H1 (cell line): ENCODE data around the gene IRAG1. TPM values are rescaled to one million over a fixed set of nuclear protein-coding genes. Genes with fewer than 3 reads are reported as not detected.

ENCODE experiments used
- CTCF ChIA-PET: fragments of 300-600 bp; sonication (Branson Sonifier 250); formaldehyde crosslinking; loops from one replicate; lab custom pipeline; 2021; ENCODE audit not compliant: partially characterized antibody; lab: Charles Lee
- POLR2A ChIA-PET: fragments of 300-600 bp; sonication (Branson Sonifier 250); formaldehyde crosslinking; loops from one replicate; lab custom pipeline; 2021; ENCODE audit warnings: inconsistent platforms; ENCODE audit not compliant: partially characterized antibody; lab: Charles Lee
- DNase-seq, 2 experiments: peaks; one replicate each; pipeline versions ENCODE4 v3.0.0 to v3.0.0-alpha.2; 2010 to 2022; ENCODE audit warnings: low spot score in 2 of 2, low read depth in 1 of 2, mixed read lengths in 1 of 2
- FAIRE-seq: peaks from 2 replicates; lab custom pipeline; 2011; peaks lifted over from hg19 to GRCh38; lab: Jason Lieb, UNC
- H2AFZ ChIP-seq: 2 replicates; pipeline ENCODE4 v1.8.1; 2012; ENCODE audit warnings: low read length, inconsistent platforms
- H2AK5ac ChIP-seq: 2 replicates; pipeline ENCODE4 v1.6.1; 2013; ENCODE audit warnings: low read depth, low read length
- H2BK120ac ChIP-seq: replicated peaks from 2 replicates; pipeline ENCODE3; 2013; ENCODE audit warnings: low read depth, low read length, inconsistent platforms
- H2BK12ac ChIP-seq: 2 replicates; pipeline ENCODE4 v1.6.1; 2013; ENCODE audit warnings: low read depth, low read length
- H2BK15ac ChIP-seq: 2 replicates; pipeline ENCODE4 v1.6.1; 2013; ENCODE audit warnings: low read length
- H2BK20ac ChIP-seq: 2 replicates; pipeline ENCODE4 v1.6.1; 2013; ENCODE audit warnings: low read length
- H2BK5ac ChIP-seq: 2 replicates; pipeline ENCODE4 v1.6.1; 2013; ENCODE audit warnings: low read depth, low read length
- H3K14ac ChIP-seq: 2 replicates; pipeline ENCODE4 v1.6.1; 2013; ENCODE audit warnings: inconsistent platforms; ENCODE audit not compliant: insufficient read length
- H3K18ac ChIP-seq: 2 replicates; pipeline ENCODE4 v1.6.1; 2013; ENCODE audit warnings: low read length; ENCODE audit errors: extremely low read depth
- H3K23ac ChIP-seq: 2 replicates; pipeline ENCODE4 v1.6.1; 2013; ENCODE audit warnings: inconsistent platforms; ENCODE audit not compliant: insufficient read length
- H3K23me2 ChIP-seq: 2 replicates; pipeline ENCODE4 v1.6.1; 2013; ENCODE audit warnings: low read depth, low read length
- H3K27ac ChIP-seq: 2 replicates; pipeline ENCODE4 v1.6.1; 2011; ENCODE audit warnings: low read depth, low read length, inconsistent platforms
- H3K27me3 ChIP-seq, 4 experiments: replicated peaks in 1 of 4; 1 replicate in 1 of 4; 2 replicates in 3 of 4; pipeline versions ENCODE4 v1.6.1 to v1.8.1; 2011 to 2013; ENCODE audit warnings: low read length in 3 of 4, mild to moderate bottlenecking in 3 of 4, inconsistent platforms in 2 of 4, mixed read lengths in 2 of 4, moderate library complexity in 1 of 4; ENCODE audit not compliant: control insufficient read depth in 3 of 4, insufficient read depth in 3 of 4; ENCODE audit errors: extremely low read depth in 1 of 4
- H3K36me3 ChIP-seq, 4 experiments: 2 replicates each; pipeline versions ENCODE4 v1.6.1 to v1.8.1; 2011 to 2013; ENCODE audit warnings: mild to moderate bottlenecking in 4 of 4, low read length in 3 of 4, moderate library complexity in 2 of 4, control low read depth in 1 of 4, inconsistent platforms in 1 of 4; ENCODE audit not compliant: insufficient read depth in 4 of 4, control insufficient read depth in 2 of 4
- H3K4ac ChIP-seq: replicated peaks from 2 replicates; pipeline ENCODE3; 2013; ENCODE audit warnings: low read length, low read depth, mixed read lengths, inconsistent platforms; ENCODE audit not compliant: insufficient read length
- H3K4me1 ChIP-seq, 4 experiments: replicated peaks in 1 of 4; 1 replicate in 1 of 4; 2 replicates in 3 of 4; pipeline versions ENCODE4 v1.6.1 to v1.8.1; 2011 to 2013; ENCODE audit warnings: low read length in 3 of 4, inconsistent platforms in 2 of 4, mixed read lengths in 1 of 4; ENCODE audit not compliant: insufficient read depth in 4 of 4, control insufficient read depth in 3 of 4
- H3K4me2 ChIP-seq, 2 experiments: 2 replicates each; pipeline versions ENCODE4 v1.6.1 to v1.8.1; 2011 to 2013; ENCODE audit warnings: low read depth in 2 of 2, low read length in 2 of 2, control low read depth in 1 of 2, inconsistent platforms in 1 of 2, mild to moderate bottlenecking in 1 of 2; ENCODE audit not compliant: insufficient read depth in 1 of 2
- H3K4me3 ChIP-seq, 4 experiments: fragments of 200-600, 300-600 bp in 1 of 4; sonication (generic), shearing (Covaris generic), sonication (Bioruptor Twin) in 1 of 4; 2 replicates each; pipeline versions ENCODE4 v1.5.1 to v1.8.1; 2011 to 2016; ENCODE audit warnings: low read length in 4 of 4, low read depth in 3 of 4, control low read depth in 2 of 4, inconsistent platforms in 2 of 4, mild to moderate bottlenecking in 2 of 4, mixed read lengths in 1 of 4, moderate library complexity in 1 of 4; ENCODE audit not compliant: insufficient read depth in 2 of 4; ENCODE audit errors: extremely low read depth in 1 of 4
- H3K56ac ChIP-seq: replicated peaks from 2 replicates; pipeline ENCODE3; 2013; ENCODE audit warnings: low read depth, mild to moderate bottlenecking, mixed read lengths, low read length, inconsistent platforms; ENCODE audit not compliant: insufficient read length
- H3K79me1 ChIP-seq: 2 replicates; pipeline ENCODE4 v1.6.1; 2013; ENCODE audit warnings: low read depth, low read length, control low read depth
- H3K79me2 ChIP-seq, 2 experiments: 2 replicates each; pipeline versions ENCODE4 v1.6.1 to v1.8.1; 2012 to 2013; ENCODE audit warnings: low read length in 2 of 2, mild to moderate bottlenecking in 2 of 2, inconsistent platforms in 1 of 2; ENCODE audit not compliant: insufficient read depth in 2 of 2, control insufficient read depth in 1 of 2
- H3K9ac ChIP-seq, 4 experiments: replicated peaks in 1 of 4; 1 replicate in 1 of 4; 2 replicates in 3 of 4; pipeline versions ENCODE4 v1.6.1 to v1.8.1; 2011 to 2013; ENCODE audit warnings: low read depth in 3 of 4, low read length in 3 of 4, control low read depth in 2 of 4, mild to moderate bottlenecking in 2 of 4, moderate library complexity in 2 of 4, inconsistent platforms in 1 of 4; ENCODE audit errors: extremely low read depth in 1 of 4
- H3K9me3 ChIP-seq, 2 experiments: 2 replicates each; pipeline versions ENCODE4 v1.6.1 to v1.8.1; 2012 to 2013; ENCODE audit warnings: mild to moderate bottlenecking in 2 of 2, moderate library complexity in 2 of 2, control low read depth in 1 of 2, inconsistent platforms in 1 of 2, low read depth in 1 of 2, low read length in 1 of 2, mixed read lengths in 1 of 2; ENCODE audit not compliant: insufficient read depth in 2 of 2
- H4K20me1 ChIP-seq, 2 experiments: replicated peaks in 1 of 2; 2 replicates each; pipeline versions ENCODE3 to v1.8.1; 2011 to 2013; ENCODE audit warnings: inconsistent platforms in 2 of 2, low read length in 2 of 2, mild to moderate bottlenecking in 1 of 2; ENCODE audit not compliant: insufficient read depth in 2 of 2, control insufficient read depth in 1 of 2
- H4K5ac ChIP-seq: 2 replicates; pipeline ENCODE4 v1.6.1; 2013; ENCODE audit warnings: low read length, low read depth, mixed read lengths, inconsistent platforms; ENCODE audit not compliant: insufficient read length
- H4K8ac ChIP-seq: 2 replicates; pipeline ENCODE4 v1.8.0; 2013; ENCODE audit warnings: mild to moderate bottlenecking, moderate library complexity, low read length, inconsistent platforms; ENCODE audit not compliant: insufficient read depth; ENCODE audit errors: extremely low read depth
- H4K91ac ChIP-seq: replicated peaks from 2 replicates; pipeline ENCODE3; 2013; ENCODE audit warnings: low read length, mixed read lengths, inconsistent platforms; ENCODE audit not compliant: insufficient read length
- EZH2 ChIP-seq: fragments of 200-600 bp; sonication (generic); IDR thresholded peaks from 2 replicates; pipeline ENCODE4 v1.7.1; 2012; ENCODE audit warnings: low read depth, mild to moderate bottlenecking, moderate library complexity, low read length, inconsistent platforms; ENCODE audit not compliant: severe bottlenecking
- WGBS, 2 experiments: shearing (Covaris generic) in 1 of 2; methylation state at CpG; one replicate each; pipeline versions ENCODE4 v1.1.6 to v1.1.7; 2013 to 2015; ENCODE audit warnings: low lambda C conversion rate in 2 of 2, mixed read lengths in 2 of 2, inconsistent platforms in 1 of 2, low coverage in 1 of 2, missing lambda C conversion rate in 1 of 2; ENCODE audit not compliant: insufficient replicate concordance in 2 of 2, insufficient coverage in 1 of 2, insufficient read length in 1 of 2; ENCODE audit errors: extremely low coverage in 1 of 2, missing lambda C conversion rate in 1 of 2; 5-methylcytosine and 5-hydroxymethylcytosine counted together
- polyA plus RNA-seq, 7 experiments: library from polyadenylated mRNA; depleted of rRNA in 3 of 7; stranded (reverse) in 5 of 7; unstranded in 2 of 7; fragments of >200 nt in 5 of 7; fragments of 200-250 nt in 2 of 7; gene quantifications; 1 replicate in 5 of 7; 2 replicates in 1 of 7; 4 replicates in 1 of 7; pipeline versions ENCODE4 v1.2.1 to v1.2.3, GENCODE V29; 2011 to 2013; ENCODE audit warnings: missing spikeins in 2 of 7, mixed read lengths in 2 of 7
- total RNA-seq: library from RNA; stranded (reverse); fragmentation: NEBNext Ultra II Directional; extraction: Animal tissue kit (Norgen Biotek cat#: 25700); gene quantifications from 2 replicates; pipeline ENCODE4 v1.2.1, GENCODE V29; 2021
- TF ChIP-seq, protein P1 (sequence below), 3 experiments: IDR thresholded peaks; 1 replicate in 2 of 3; 2 replicates in 1 of 3; pipeline versions ENCODE4 v1.5.1 to v1.6.1; 2011; ENCODE audit warnings: low read length in 3 of 3, mild to moderate bottlenecking in 3 of 3, inconsistent platforms in 2 of 3, low read depth in 1 of 3, moderate library complexity in 1 of 3; ENCODE audit not compliant: insufficient read depth in 1 of 3; ENCODE audit errors: control extremely low read depth in 1 of 3

The IRAG1 gene
- total and polyA plus RNA-seq, 2 of the 8 experiments (the other 6 are each of a cell fraction or from before 2014, with no cell fraction given) = 1.8 to 2.7 TPM

DNA sequence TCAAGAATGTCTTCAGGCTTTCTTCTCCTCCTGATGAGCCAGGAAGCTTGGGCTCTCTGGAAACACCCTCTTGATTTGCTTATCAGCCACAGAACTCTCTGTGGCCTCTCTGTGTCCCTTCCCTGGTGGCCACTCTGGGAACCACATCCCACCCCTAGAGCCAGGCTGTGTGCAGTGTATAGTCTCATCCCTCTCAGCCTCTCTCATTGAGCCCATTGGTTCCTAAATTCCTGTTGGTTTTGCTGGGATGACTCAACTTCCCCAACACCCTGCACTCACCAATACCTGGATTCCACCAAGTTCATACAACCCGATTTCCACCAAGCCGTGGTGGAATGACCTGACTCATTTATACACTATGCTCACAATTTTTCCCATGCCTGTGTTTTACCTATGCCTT, 5.2 kb downstream of the IRAG1 start:
- no peak overlapping the region for H4K8ac ChIP-seq
- no peaks in the 10 kb centered on the region for H4K20me1 ChIP-seq
- no peak overlapping the region for H3K4me3 ChIP-seq
- FAIRE-seq = no peak
- no peaks in the 10 kb centered on the region for H3K79me2 ChIP-seq
- no peak overlapping the region for H2BK5ac ChIP-seq
- H2AFZ ChIP-seq = no peak overlapping the region
- H3K4me1 ChIP-seq = 0 out of 7 replicates have a peak, but pooled peaks cover 0 to 5% (median 0%) of the 10 kb centered on the region in 4 experiments
- no peak overlapping the region for H3K14ac ChIP-seq
- H3K4ac ChIP-seq = no peak overlapping the region
- no peaks in the 10 kb centered on the region for H3K9me3 ChIP-seq
- no peaks in the 10 kb centered on the region for H3K23me2 ChIP-seq
- H2BK15ac ChIP-seq = no peak overlapping the region
- H3K36me3 ChIP-seq = no peaks in the 10 kb centered on the region
- H2AK5ac ChIP-seq = no peak overlapping the region
- no peak overlapping the region for H3K27ac ChIP-seq
- no peak overlapping the region for H2BK12ac ChIP-seq
- H4K5ac ChIP-seq = no peak overlapping the region
- DNase-seq = no peak
- POLR2A ChIA-PET = no interaction called here
- 90% methylated on average over 2 of the region's 2 CpGs; no CpG with 5 or more reads in 1 of the 2 experiments for WGBS, 2 experiments
- no peak overlapping the region for H3K18ac ChIP-seq
- H3K23ac ChIP-seq = no peak overlapping the region
- CTCF ChIA-PET = interaction anchor here (0.6 to 3.8 kb wide), 13 partner anchors 9 to 477 kb away, joined by 3 to 15 read pairs (median 3); no protein-coding TSS in a partner anchor
- no peak overlapping the region for H3K56ac ChIP-seq
- TF ChIP-seq, protein P1, sequence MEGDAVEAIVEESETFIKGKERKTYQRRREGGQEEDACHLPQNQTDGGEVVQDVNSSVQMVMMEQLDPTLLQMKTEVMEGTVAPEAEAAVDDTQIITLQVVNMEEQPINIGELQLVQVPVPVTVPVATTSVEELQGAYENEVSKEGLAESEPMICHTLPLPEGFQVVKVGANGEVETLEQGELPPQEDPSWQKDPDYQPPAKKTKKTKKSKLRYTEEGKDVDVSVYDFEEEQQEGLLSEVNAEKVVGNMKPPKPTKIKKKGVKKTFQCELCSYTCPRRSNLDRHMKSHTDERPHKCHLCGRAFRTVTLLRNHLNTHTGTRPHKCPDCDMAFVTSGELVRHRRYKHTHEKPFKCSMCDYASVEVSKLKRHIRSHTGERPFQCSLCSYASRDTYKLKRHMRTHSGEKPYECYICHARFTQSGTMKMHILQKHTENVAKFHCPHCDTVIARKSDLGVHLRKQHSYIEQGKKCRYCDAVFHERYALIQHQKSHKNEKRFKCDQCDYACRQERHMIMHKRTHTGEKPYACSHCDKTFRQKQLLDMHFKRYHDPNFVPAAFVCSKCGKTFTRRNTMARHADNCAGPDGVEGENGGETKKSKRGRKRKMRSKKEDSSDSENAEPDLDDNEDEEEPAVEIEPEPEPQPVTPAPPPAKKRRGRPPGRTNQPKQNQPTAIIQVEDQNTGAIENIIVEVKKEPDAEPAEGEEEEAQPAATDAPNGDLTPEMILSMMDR (IDR thresholded peaks at IDR 0.05; ENCODE audit: control extremely low read depth in 1 of 3, insufficient read depth in 1 of 3, low read depth in 1 of 3, low read length in 3 of 3) = peak; percentile 31 to 60 (median 58); a peak in 2 of 4 replicates
- TF ChIP-seq EZH2 = no peak
- no peak overlapping the region for H4K91ac ChIP-seq
- no peaks in the 10 kb centered on the region for H3K79me1 ChIP-seq
- H2BK120ac ChIP-seq = no peak overlapping the region
- H3K4me2 ChIP-seq = no peak overlapping the region
- no peak overlapping the region for H2BK20ac ChIP-seq
- H3K27me3 ChIP-seq = no peaks in the 10 kb centered on the region
- H3K9ac ChIP-seq = no peak overlapping the region
